H1 (cell line): ENCODE results near the gene NCF4. TPM values are rescaled to one million over a fixed set of nuclear protein-coding genes. Genes with fewer than 3 reads are reported as not detected.

ENCODE experiments used
- EZH2 ChIP-seq: fragments of 200-600 bp; sonication (generic); IDR thresholded peaks from 2 replicates; pipeline ENCODE4 v1.7.1; 2012; ENCODE audit warnings: low read depth, mild to moderate bottlenecking, moderate library complexity, low read length, inconsistent platforms; ENCODE audit not compliant: severe bottlenecking
- HDAC2 ChIP-seq, 2 experiments: fragments of 300-600 bp in 1 of 2; sonication (generic) in 1 of 2; IDR thresholded peaks; 2 replicates each; pipeline ENCODE4 v1.6.1; 2011 to 2012; ENCODE audit warnings: low read depth in 2 of 2, low read length in 2 of 2, mild to moderate bottlenecking in 2 of 2, moderate library complexity in 2 of 2, borderline replicate concordance in 1 of 2, inconsistent platforms in 1 of 2
- JUN ChIP-seq: IDR thresholded peaks from 2 replicates; pipeline ENCODE4 v1.6.1; 2011; ENCODE audit warnings: low read depth, mild to moderate bottlenecking, improper control_type of control experiment, low read length
- POLR2A ChIP-seq, 2 experiments: IDR thresholded peaks; 1 replicate in 1 of 2; 2 replicates in 1 of 2; pipeline ENCODE4 v1.6.1; 2011; ENCODE audit warnings: low read depth in 2 of 2, low read length in 2 of 2, mild to moderate bottlenecking in 2 of 2; ENCODE audit errors: control extremely low read depth in 1 of 2
- RNF2 ChIP-seq: fragments of 200-900, 300-1000 bp; sonication (generic); IDR thresholded peaks from 2 replicates; pipeline ENCODE4 v1.7.1; 2016; ENCODE audit warnings: borderline replicate concordance, low read depth, mild to moderate bottlenecking, antibody characterized with exemption, low read length; ENCODE audit not compliant: poor library complexity, severe bottlenecking; ENCODE audit errors: missing control alignments
- SIN3A ChIP-seq, 2 experiments: IDR thresholded peaks in 1 of 2; conservative IDR thresholded peaks in 1 of 2; 2 replicates each; pipeline ENCODE4 v1.6.1; 2011 to 2012; ENCODE audit warnings: low read length in 2 of 2, improper control_type of control experiment in 1 of 2, low read depth in 1 of 2, mild to moderate bottlenecking in 1 of 2
- SP4 ChIP-seq: IDR thresholded peaks from 2 replicates; pipeline ENCODE4 v1.6.1; 2012; ENCODE audit warnings: low read length, inconsistent platforms
- TBP ChIP-seq: IDR thresholded peaks from 2 replicates; pipeline ENCODE4 v1.6.1; 2011; ENCODE audit warnings: low read depth, low read length, improper control_type of control experiment
- polyA plus RNA-seq, 7 experiments: library from polyadenylated mRNA; depleted of rRNA in 3 of 7; stranded (reverse) in 5 of 7; unstranded in 2 of 7; fragments of >200 nt in 5 of 7; fragments of 200-250 nt in 2 of 7; gene quantifications; 1 replicate in 5 of 7; 2 replicates in 1 of 7; 4 replicates in 1 of 7; pipeline versions ENCODE4 v1.2.1 to v1.2.3, GENCODE V29; 2011 to 2013; ENCODE audit warnings: missing spikeins in 2 of 7, mixed read lengths in 2 of 7
- total RNA-seq: library from RNA; stranded (reverse); fragmentation: NEBNext Ultra II Directional; extraction: Animal tissue kit (Norgen Biotek cat#: 25700); gene quantifications from 2 replicates; pipeline ENCODE4 v1.2.1, GENCODE V29; 2021
- TF ChIP-seq, protein P1 (sequence below): fragments of 300-600 bp; sonication (generic); IDR thresholded peaks from 2 replicates; pipeline ENCODE4 v1.7.1; 2012; ENCODE audit warnings: low read length, moderate library complexity, mild to moderate bottlenecking, inconsistent platforms; ENCODE audit not compliant: insufficient replicate concordance

NCF4 gene
- total and polyA plus RNA-seq, 2 of the 8 experiments (the other 6 are each of a cell fraction or from before 2014, with no cell fraction given) = 0.20 TPM; not detected in 1

DNA sequence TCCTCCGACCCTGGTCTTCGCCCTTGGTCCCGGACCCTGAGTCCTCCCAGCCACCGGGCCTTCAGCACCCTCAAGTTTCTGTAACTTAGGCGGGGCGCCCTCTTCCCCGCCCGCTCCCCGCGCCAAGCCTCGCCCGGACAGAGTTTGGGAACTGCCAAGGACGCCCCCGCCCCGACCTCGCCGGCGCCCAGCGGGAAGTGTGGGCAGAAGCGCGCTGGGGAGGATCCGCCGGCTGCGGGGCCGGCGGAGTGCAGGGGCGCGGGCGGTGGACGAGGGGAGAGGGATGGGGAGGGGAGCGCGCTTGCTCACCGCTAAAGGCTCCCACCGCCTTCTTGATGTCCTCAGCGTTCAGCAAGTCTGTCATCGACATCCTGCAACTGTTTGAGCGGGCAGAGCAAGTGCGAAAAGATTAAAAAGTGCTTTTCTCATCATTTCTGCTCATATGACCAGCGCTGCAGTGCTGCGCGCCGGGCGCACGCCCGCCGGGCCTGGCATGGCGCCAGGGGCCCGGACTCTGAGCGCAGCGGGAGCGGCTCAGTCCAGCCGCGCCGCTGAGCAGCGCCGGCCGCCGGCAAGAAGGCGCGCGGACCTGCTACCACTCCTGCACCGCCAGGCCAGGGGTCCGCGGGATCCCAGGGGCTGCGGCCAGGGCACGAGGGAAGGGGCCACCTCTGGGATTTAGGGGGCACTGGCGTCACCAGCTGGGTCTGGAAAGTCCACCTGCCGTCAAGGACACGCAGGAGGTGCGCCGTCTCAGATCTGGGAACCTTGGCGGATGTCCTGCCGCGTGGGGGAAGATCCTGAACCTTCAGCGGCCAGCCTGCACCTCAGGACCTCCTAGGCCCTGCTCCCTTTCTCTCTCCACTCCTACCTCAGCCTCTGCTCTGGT is 43.9 kb upstream of the NCF4 start, which contains the start of gene PVALB (continued):
- no peak for TF ChIP-seq SIN3A (conservative IDR thresholded peaks at IDR 0.05 in 1 of 2, IDR thresholded peaks at IDR 0.05 in 1 of 2; ENCODE audit: low read depth in 1 of 2, low read length in 2 of 2)
- no peak for TF ChIP-seq SP4
- TF ChIP-seq JUN = no peak
- TF ChIP-seq TBP = no peak
- TF ChIP-seq, protein P1, sequence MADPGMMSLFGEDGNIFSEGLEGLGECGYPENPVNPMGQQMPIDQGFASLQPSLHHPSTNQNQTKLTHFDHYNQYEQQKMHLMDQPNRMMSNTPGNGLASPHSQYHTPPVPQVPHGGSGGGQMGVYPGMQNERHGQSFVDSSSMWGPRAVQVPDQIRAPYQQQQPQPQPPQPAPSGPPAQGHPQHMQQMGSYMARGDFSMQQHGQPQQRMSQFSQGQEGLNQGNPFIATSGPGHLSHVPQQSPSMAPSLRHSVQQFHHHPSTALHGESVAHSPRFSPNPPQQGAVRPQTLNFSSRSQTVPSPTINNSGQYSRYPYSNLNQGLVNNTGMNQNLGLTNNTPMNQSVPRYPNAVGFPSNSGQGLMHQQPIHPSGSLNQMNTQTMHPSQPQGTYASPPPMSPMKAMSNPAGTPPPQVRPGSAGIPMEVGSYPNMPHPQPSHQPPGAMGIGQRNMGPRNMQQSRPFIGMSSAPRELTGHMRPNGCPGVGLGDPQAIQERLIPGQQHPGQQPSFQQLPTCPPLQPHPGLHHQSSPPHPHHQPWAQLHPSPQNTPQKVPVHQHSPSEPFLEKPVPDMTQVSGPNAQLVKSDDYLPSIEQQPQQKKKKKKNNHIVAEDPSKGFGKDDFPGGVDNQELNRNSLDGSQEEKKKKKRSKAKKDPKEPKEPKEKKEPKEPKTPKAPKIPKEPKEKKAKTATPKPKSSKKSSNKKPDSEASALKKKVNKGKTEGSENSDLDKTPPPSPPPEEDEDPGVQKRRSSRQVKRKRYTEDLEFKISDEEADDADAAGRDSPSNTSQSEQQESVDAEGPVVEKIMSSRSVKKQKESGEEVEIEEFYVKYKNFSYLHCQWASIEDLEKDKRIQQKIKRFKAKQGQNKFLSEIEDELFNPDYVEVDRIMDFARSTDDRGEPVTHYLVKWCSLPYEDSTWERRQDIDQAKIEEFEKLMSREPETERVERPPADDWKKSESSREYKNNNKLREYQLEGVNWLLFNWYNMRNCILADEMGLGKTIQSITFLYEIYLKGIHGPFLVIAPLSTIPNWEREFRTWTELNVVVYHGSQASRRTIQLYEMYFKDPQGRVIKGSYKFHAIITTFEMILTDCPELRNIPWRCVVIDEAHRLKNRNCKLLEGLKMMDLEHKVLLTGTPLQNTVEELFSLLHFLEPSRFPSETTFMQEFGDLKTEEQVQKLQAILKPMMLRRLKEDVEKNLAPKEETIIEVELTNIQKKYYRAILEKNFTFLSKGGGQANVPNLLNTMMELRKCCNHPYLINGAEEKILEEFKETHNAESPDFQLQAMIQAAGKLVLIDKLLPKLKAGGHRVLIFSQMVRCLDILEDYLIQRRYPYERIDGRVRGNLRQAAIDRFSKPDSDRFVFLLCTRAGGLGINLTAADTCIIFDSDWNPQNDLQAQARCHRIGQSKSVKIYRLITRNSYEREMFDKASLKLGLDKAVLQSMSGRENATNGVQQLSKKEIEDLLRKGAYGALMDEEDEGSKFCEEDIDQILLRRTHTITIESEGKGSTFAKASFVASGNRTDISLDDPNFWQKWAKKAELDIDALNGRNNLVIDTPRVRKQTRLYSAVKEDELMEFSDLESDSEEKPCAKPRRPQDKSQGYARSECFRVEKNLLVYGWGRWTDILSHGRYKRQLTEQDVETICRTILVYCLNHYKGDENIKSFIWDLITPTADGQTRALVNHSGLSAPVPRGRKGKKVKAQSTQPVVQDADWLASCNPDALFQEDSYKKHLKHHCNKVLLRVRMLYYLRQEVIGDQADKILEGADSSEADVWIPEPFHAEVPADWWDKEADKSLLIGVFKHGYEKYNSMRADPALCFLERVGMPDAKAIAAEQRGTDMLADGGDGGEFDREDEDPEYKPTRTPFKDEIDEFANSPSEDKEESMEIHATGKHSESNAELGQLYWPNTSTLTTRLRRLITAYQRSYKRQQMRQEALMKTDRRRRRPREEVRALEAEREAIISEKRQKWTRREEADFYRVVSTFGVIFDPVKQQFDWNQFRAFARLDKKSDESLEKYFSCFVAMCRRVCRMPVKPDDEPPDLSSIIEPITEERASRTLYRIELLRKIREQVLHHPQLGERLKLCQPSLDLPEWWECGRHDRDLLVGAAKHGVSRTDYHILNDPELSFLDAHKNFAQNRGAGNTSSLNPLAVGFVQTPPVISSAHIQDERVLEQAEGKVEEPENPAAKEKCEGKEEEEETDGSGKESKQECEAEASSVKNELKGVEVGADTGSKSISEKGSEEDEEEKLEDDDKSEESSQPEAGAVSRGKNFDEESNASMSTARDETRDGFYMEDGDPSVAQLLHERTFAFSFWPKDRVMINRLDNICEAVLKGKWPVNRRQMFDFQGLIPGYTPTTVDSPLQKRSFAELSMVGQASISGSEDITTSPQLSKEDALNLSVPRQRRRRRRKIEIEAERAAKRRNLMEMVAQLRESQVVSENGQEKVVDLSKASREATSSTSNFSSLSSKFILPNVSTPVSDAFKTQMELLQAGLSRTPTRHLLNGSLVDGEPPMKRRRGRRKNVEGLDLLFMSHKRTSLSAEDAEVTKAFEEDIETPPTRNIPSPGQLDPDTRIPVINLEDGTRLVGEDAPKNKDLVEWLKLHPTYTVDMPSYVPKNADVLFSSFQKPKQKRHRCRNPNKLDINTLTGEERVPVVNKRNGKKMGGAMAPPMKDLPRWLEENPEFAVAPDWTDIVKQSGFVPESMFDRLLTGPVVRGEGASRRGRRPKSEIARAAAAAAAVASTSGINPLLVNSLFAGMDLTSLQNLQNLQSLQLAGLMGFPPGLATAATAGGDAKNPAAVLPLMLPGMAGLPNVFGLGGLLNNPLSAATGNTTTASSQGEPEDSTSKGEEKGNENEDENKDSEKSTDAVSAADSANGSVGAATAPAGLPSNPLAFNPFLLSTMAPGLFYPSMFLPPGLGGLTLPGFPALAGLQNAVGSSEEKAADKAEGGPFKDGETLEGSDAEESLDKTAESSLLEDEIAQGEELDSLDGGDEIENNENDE = no peak
- no peak for TF ChIP-seq HDAC2 (IDR thresholded peaks at IDR 0.05; ENCODE audit: borderline replicate concordance in 1 of 2, low read depth in 2 of 2, low read length in 2 of 2)
- TF ChIP-seq EZH2 = peak; percentile 74
- TF ChIP-seq RNF2 = peak; percentile 42
- TF ChIP-seq POLR2A (IDR thresholded peaks at IDR 0.05; ENCODE audit: control extremely low read depth in 1 of 2, low read depth in 2 of 2, low read length in 2 of 2) = no peak
